Measurements from ENCODE around the gene USP30. TPM values are rescaled to one million over a fixed set of nuclear protein-coding genes. Genes with fewer than 3 reads are reported as not detected.

Gene USP30
- total RNA-seq, 2 donors from 2014 or later: 18.0 to 30.1 TPM

DNA sequence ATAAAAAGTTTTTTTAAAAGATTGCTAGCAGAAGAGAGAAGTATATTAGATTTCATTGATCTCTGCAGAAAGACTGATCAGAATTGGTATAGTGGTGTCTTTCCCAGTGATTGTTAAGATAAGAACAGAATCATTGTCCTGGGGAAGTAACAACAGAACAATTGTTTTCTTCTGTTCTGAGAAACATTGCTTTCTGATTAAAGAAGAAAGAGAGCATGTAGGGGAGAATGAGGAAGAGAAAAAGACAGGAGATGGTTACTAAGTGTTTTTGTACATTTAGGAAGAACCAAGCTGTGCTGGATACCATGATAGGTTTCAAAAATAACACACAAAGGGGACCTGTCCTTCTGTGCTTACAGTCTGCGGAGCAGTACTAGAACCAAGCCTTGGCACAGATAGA, 5.0 kb downstream of the USP30 start:
- no peaks in the 10 kb centered on the region for H3K27me3 ChIP-seq (replicated peaks; ENCODE audit: insufficient read depth)
- H3K4me1 ChIP-seq (replicated peaks): no peaks in the 10 kb centered on the region
- no peaks in the 10 kb centered on the region for H3K36me3 ChIP-seq
- H3K4me3 ChIP-seq: no peak overlapping the region
- H3K27ac ChIP-seq: no peak overlapping the region
- WGBS: 95% methylated on average over 1 of the region's 1 CpG
- intact Hi-C loops (cut with DNase I): no loop called here
- TF ChIP-seq POLR2AphosphoS5 (IDR thresholded peaks at IDR 0.05): no peak
- no peaks in the 10 kb centered on the region for H3K9me3 ChIP-seq
- DNase-seq (ENCODE audit: low spot score): no peak

DNA sequence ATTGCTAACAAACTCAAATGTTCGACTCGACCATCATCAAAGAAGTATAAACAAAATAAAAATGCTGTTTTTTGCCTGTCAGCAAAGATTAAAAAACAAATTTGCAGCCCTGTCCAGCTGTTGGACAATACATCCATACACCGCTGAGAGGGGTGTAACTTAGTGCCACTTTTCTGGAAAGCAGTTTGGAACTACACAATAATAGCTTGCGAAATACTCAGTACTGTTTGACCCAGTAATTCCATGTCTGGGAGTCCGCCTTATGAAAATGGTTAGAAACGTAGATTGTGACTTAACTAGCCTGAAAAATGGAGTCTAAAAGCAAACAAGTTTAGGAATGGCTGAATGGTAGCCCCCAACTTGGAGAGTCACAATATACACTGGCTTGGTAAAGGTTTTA, 6.4 kb downstream of the USP30 start:
- TF ChIP-seq POLR2AphosphoS5 (IDR thresholded peaks at IDR 0.05) (no peak), CTCF (IDR thresholded peaks at IDR 0.05) (no peak), POLR2A (IDR thresholded peaks at IDR 0.05) (no peak)
- H3K27me3 ChIP-seq (replicated peaks; ENCODE audit: insufficient read depth): no peaks in the 10 kb centered on the region
- no peak overlapping the region for H3K27ac ChIP-seq
- no peaks in the 10 kb centered on the region for H3K36me3 ChIP-seq
- DNase-seq (ENCODE audit: low spot score): no peak
- H3K4me1 ChIP-seq (replicated peaks): no peaks in the 10 kb centered on the region
- H3K9me3 ChIP-seq: no peaks in the 10 kb centered on the region
- intact Hi-C loops (cut with DNase I): no loop called here
- WGBS: 93% methylated on average over 6 of the region's 6 CpGs
- no peak overlapping the region for H3K4me3 ChIP-seq

GRCh38 chr12:109064143-109064542, 11.8 kb downstream of the USP30 start:
- no peak overlapping the region for H3K27ac ChIP-seq
- TF ChIP-seq POLR2AphosphoS5 (IDR thresholded peaks at IDR 0.05) (no peak), POLR2A (IDR thresholded peaks at IDR 0.05) (no peak), CTCF (IDR thresholded peaks at IDR 0.05) (no peak)
- WGBS: 98% methylated on average over 3 of the region's 3 CpGs
- peaks cover 0 to 2% of the 10 kb centered on the region in 2 donors for H3K36me3 ChIP-seq
- no peaks in the 10 kb centered on the region for H3K4me1 ChIP-seq (replicated peaks)
- no peaks in the 10 kb centered on the region for H3K27me3 ChIP-seq (replicated peaks; ENCODE audit: insufficient read depth)
- H3K4me3 ChIP-seq: no peak overlapping the region
- DNase-seq (ENCODE audit: low spot score): no peak
- no peaks in the 10 kb centered on the region for H3K9me3 ChIP-seq
- intact Hi-C loops (cut with DNase I): no loop called here

DNA sequence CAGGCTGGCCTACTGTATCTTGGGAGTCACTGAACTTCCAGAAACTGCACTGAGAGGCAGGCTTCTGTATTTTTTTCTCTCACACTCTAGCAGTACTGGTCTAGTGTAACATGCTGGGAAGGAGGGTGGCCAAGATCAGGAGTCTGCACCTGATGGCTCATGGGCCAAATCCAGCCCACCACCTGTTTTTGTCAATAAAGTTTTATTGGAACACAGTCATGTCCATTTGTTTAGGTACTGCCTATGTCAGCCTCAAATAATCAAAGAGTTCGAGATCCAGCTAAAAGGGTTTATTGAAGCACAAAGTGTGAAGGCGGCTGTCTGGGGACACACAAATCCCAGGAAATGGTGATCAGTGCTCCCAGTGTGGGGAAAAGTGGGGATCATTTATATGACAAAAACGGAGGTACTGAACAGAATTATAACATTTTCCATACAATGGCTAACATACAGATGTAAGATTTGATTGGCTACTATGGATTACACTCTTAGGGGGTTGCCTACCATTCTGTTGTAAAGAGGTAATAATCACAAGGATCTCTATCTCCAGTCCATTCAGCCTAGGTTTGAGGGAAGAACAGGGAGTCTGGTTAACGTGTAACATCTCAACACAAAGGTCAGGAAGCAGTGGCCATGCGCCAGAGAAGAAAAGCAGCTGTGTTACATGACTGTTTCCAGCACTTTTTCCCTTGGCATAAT, 12.9 kb downstream of the USP30 start:
- peaks cover 0 to 7% of the 10 kb centered on the region in 2 donors for H3K36me3 ChIP-seq
- H3K27ac ChIP-seq: no peak overlapping the region
- intact Hi-C loops (cut with DNase I): no loop called here
- no peaks in the 10 kb centered on the region for H3K27me3 ChIP-seq (replicated peaks; ENCODE audit: insufficient read depth)
- H3K4me1 ChIP-seq (replicated peaks): no peaks in the 10 kb centered on the region
- H3K4me3 ChIP-seq: no peak overlapping the region
- WGBS: 85% methylated on average over 5 of the region's 5 CpGs
- TF ChIP-seq CTCF (IDR thresholded peaks at IDR 0.05): no peak
- TF ChIP-seq POLR2A (IDR thresholded peaks at IDR 0.05): no peak
- no peak for TF ChIP-seq POLR2AphosphoS5 (IDR thresholded peaks at IDR 0.05)
- DNase-seq (ENCODE audit: low spot score): no peak
- no peaks in the 10 kb centered on the region for H3K9me3 ChIP-seq

GRCh38 chr12:109065853-109066193, 13.4 kb downstream of the USP30 start:
- Histone ChIP-seq H3K4me1 (replicated peaks) (no peaks in the 10 kb centered on the region), H3K27ac (no peak overlapping the region), H3K4me3 (no peak overlapping the region), H3K27me3 (replicated peaks; ENCODE audit: insufficient read depth) (no peaks in the 10 kb centered on the region), H3K9me3 (no peaks in the 10 kb centered on the region), H3K36me3 (peaks cover 0 to 7% of the 10 kb centered on the region in 2 donors)
- 69% methylated on average over 1 of the region's 1 CpG for WGBS
- no peak for DNase-seq (ENCODE audit: low spot score)
- intact Hi-C loops (cut with DNase I): no loop called here
- no peak for TF ChIP-seq POLR2A (IDR thresholded peaks at IDR 0.05)
- no peak for TF ChIP-seq CTCF (IDR thresholded peaks at IDR 0.05)
- no peak for TF ChIP-seq POLR2AphosphoS5 (IDR thresholded peaks at IDR 0.05)

All from prostate gland (tissue), 2 donors.